SH-SY5Y (cell line): ENCODE measurements around the gene ADARB2.

ENCODE experiments used
- GATA2 ChIP-seq: IDR thresholded peaks from 2 replicates; pipeline ENCODE4 v1.6.1; 2011; ENCODE audit warnings: mild to moderate bottlenecking, low read depth, low read length
- GATA3 ChIP-seq: IDR thresholded peaks from 2 replicates; pipeline ENCODE4 v1.6.1; 2011; ENCODE audit warnings: low read depth, mild to moderate bottlenecking, low read length, moderate library complexity

DNA sequence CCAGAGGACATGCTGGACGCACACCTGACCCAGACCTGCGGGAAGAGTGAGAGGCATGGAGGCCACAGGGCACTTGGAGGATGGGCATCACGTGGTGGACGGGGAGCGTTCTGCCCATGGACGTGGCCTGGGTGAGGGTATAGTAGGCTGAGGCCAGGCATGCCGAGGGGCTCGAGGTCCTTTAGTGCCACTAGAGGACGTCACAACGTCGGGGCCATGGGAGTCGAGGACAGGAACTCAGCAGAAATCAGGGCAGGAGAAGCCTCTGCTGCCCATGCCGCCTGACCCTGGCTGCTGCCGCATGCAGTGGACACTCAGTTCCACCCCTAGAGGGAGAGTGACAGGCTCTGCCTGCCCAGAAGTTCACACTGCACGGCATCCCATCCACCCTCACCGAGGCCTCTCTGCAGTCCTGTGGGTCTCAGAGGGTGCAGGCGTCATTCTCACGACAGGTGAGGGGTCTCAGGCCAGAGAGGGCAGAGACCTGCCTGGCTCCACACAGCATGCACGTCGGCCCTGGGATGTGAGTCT lies 198.7 kb downstream of the ADARB2 start:
- TF ChIP-seq GATA3 (no peak), GATA2 (no peak)
